Fibroblast of lung (primary cell): ENCODE results near the gene BBX.

Source experiments
- EZH2 ChIP-seq: IDR thresholded peaks from 2 replicates; pipeline ENCODE4 v1.5.1; 2012; ENCODE audit warnings: low read length, control low read depth, mild to moderate bottlenecking; ENCODE audit errors: missing control alignments
- TF ChIP-seq, protein P1 (sequence below), 2 donors: IDR thresholded peaks in 1 of 2; conservative IDR thresholded peaks in 1 of 2; 1 replicate in 1 of 2; 2 replicates in 1 of 2; pipeline ENCODE4 v1.5.1; 2011 to 2012; ENCODE audit warnings: low read length in 2 of 2, control low read depth in 1 of 2, inconsistent platforms in 1 of 2, low read depth in 1 of 2, mild to moderate bottlenecking in 1 of 2

DNA sequence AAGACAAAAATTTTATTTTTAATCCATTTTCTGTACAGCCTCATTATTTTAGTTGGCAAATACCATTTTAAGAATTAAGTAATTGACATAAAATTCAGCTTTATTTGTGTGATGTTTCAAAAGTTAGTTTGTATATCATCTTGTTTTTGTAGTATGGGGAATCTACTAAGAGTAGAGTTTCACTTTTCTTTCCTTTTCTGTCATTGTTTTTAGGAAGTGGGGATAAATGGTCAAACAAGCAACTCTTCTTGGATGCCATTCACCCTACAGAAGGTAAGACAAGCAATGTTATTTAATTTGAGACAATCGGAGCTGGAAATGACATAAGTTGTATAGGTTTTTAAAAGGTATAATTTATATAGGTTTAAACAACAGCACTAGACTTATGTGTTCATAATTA is 268.3 kb downstream of the BBX start:
- TF ChIP-seq, protein P1, sequence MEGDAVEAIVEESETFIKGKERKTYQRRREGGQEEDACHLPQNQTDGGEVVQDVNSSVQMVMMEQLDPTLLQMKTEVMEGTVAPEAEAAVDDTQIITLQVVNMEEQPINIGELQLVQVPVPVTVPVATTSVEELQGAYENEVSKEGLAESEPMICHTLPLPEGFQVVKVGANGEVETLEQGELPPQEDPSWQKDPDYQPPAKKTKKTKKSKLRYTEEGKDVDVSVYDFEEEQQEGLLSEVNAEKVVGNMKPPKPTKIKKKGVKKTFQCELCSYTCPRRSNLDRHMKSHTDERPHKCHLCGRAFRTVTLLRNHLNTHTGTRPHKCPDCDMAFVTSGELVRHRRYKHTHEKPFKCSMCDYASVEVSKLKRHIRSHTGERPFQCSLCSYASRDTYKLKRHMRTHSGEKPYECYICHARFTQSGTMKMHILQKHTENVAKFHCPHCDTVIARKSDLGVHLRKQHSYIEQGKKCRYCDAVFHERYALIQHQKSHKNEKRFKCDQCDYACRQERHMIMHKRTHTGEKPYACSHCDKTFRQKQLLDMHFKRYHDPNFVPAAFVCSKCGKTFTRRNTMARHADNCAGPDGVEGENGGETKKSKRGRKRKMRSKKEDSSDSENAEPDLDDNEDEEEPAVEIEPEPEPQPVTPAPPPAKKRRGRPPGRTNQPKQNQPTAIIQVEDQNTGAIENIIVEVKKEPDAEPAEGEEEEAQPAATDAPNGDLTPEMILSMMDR (conservative IDR thresholded peaks at IDR 0.05 in 1 of 2, IDR thresholded peaks at IDR 0.05 in 1 of 2; ENCODE audit: low read depth in 1 of 2, low read length in 2 of 2): no peak
- TF ChIP-seq EZH2: no peak
